ENCODE data around the gene CDK6.
"Not testable (repeated sequence)": the region's sequence is repeated elsewhere in the genome, so short reads cannot be mapped to it uniquely, and the experiment has no call there.

The CDK6 gene

GRCh38 chr7:92836489-92836999, at the start of gene CDK6:
Gene CDK6 (minus strand): TSS chr7:92836573. CDS start chr7:92833323, 3,250 bp downstream.
- peak; percentile 39 to 47 for DNase-seq (ENCODE audit: low read depth in 2 of 2)

GRCh38 chr7:92886039-92886438, 49.7 kb upstream of the CDK6 start:
- DNase-seq (ENCODE audit: low read depth in 2 of 2) = not testable (repeated sequence)

- no peak for DNase-seq (ENCODE audit: low read depth in 2 of 2)
Measured at GRCh38 chr7:92884218-92884617, 47.8 kb upstream of the CDK6 start.

GRCh38 chr7:92882760-92883159, 46.4 kb upstream of the CDK6 start:
- no peak for DNase-seq (ENCODE audit: low read depth in 2 of 2)

- no peak for DNase-seq (ENCODE audit: low read depth in 2 of 2)
Measured at GRCh38 chr7:92881091-92881485, 44.7 kb upstream of the CDK6 start.

GRCh38 chr7:92880212-92881090, 44.1 kb upstream of the CDK6 start:
- no peak for DNase-seq (ENCODE audit: low read depth in 2 of 2)

- no peak for DNase-seq (ENCODE audit: low read depth in 2 of 2)
Measured at GRCh38 chr7:92877367-92877766, 41.0 kb upstream of the CDK6 start.

GRCh38 chr7:92876836-92877235, 40.5 kb upstream of the CDK6 start:
- DNase-seq (ENCODE audit: low read depth in 2 of 2) = no peak

- DNase-seq (ENCODE audit: low read depth in 2 of 2) = no peak
Measured at GRCh38 chr7:92875719-92876118, 39.3 kb upstream of the CDK6 start.

GRCh38 chr7:92875173-92875572, 38.8 kb upstream of the CDK6 start:
- DNase-seq (ENCODE audit: low read depth in 2 of 2) = no peak

- no peak for DNase-seq (ENCODE audit: low read depth in 2 of 2)
Measured at GRCh38 chr7:92874567-92874966, 38.2 kb upstream of the CDK6 start.

GRCh38 chr7:92873776-92874175, 37.4 kb upstream of the CDK6 start:
- no peak for DNase-seq (ENCODE audit: low read depth in 2 of 2)

- no peak for DNase-seq (ENCODE audit: low read depth in 2 of 2)
Measured at GRCh38 chr7:92872701-92873100, 36.3 kb upstream of the CDK6 start.

GRCh38 chr7:92868683-92869293, 32.4 kb upstream of the CDK6 start:
- DNase-seq (ENCODE audit: low read depth in 2 of 2) = no peak

- not testable (repeated sequence) for DNase-seq (ENCODE audit: low read depth in 2 of 2)
Measured at GRCh38 chr7:92864169-92864568, 27.8 kb upstream of the CDK6 start.

GRCh38 chr7:92856436-92856835, 20.1 kb upstream of the CDK6 start:
- DNase-seq (ENCODE audit: low read depth in 2 of 2) = no peak

GRCh38 chr7:92854501-92855238, 18.3 kb upstream of the CDK6 start:
- no peak for DNase-seq (ENCODE audit: low read depth in 2 of 2)

GRCh38 chr7:92851732-92852131, 15.4 kb upstream of the CDK6 start:
- no peak for DNase-seq (ENCODE audit: low read depth in 2 of 2)

- DNase-seq (ENCODE audit: low read depth in 2 of 2) = no peak
Measured at GRCh38 chr7:92850516-92850915, 14.1 kb upstream of the CDK6 start.

- no peak for DNase-seq (ENCODE audit: low read depth in 2 of 2)
Measured at GRCh38 chr7:92849322-92849721, 12.9 kb upstream of the CDK6 start.

- no peak for DNase-seq (ENCODE audit: low read depth in 2 of 2)
Measured at GRCh38 chr7:92848851-92849250, 12.5 kb upstream of the CDK6 start.

- DNase-seq (ENCODE audit: low read depth in 2 of 2) = no peak
Measured at GRCh38 chr7:92848441-92848840, 12.1 kb upstream of the CDK6 start.

Data from activated CD8-positive, alpha-beta memory T cell treated with anti-CD3 and anti-CD28 coated beads for 4 hours (primary cell).